ENCODE results near the gene CLBA1.

- TF ChIP-seq CTCF (IDR thresholded peaks at IDR 0.05) (no peak), EZH2 (IDR thresholded peaks at IDR 0.05) (no peak), EZH2phosphoT487 (IDR thresholded peaks at IDR 0.05) (no peak)
Measured at GRCh38 chr14:104998801-104999200, 13.2 kb downstream of the CLBA1 start.
